HT1080 (cell line): ENCODE data around the gene APRT. TPM values are rescaled to one million over a fixed set of nuclear protein-coding genes. Genes with fewer than 3 reads are reported as not detected.

ENCODE experiments used
- DNase-seq: peaks from one replicate; pipeline ENCODE4 v3.0.0-alpha.2; 2015; ENCODE audit warnings: low read depth
- polyA plus RNA-seq, 2 experiments: library from polyadenylated mRNA; depleted of rRNA; stranded (reverse); fragments of >200 nt; gene quantifications; 2 replicates each; pipeline ENCODE4 v1.2.3, GENCODE V29; 2015
- total RNA-seq: library from RNA; depleted of rRNA; stranded (reverse); fragments of >200 nt; shearing (Covaris generic); gene quantifications from 2 replicates; pipeline ENCODE4 v1.2.3, GENCODE V29; 2014; rRNA removed

Gene APRT
- total RNA-seq = 374 and 377 TPM in 2 replicates
- polyA plus RNA-seq (2015; cell fraction: cytosol; rRNA removed) = 235 and 349 TPM in 2 replicates
- polyA plus RNA-seq (2015; cell fraction: nucleus; rRNA removed) = 147 and 160 TPM in 2 replicates

GRCh38 chr16:88811769-88812512, at the start of gene APRT:
TSS of gene APRT (minus strand) at chr16:88811928. CDS start at chr16:88811899, 29 bp downstream.
- peak; percentile 84 for DNase-seq

DNA sequence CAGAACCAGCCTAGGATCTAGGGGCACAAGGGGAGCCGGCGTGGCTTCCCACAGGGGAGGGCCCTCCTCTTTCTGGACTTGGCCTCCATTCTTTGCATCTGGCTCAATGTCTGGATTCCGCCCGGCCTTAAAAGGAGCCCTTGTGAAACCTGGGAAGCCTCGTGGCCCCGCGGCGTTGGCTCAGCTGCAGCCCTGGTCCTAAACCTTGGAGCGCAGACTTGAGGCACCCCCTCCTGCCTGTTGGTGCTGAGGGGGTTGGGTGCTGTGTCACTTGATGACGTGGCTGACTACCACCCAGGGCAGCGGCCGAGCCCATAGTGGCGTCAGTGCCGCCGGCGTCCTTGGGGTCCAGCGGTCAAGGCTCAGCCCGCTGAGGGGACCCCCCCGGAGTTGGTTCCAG, 49.6 kb upstream of the APRT start:
- DNase-seq = no peak

- no peak for DNase-seq
Measured at GRCh38 chr16:88859381-88860091, 47.8 kb upstream of the APRT start.

DNA sequence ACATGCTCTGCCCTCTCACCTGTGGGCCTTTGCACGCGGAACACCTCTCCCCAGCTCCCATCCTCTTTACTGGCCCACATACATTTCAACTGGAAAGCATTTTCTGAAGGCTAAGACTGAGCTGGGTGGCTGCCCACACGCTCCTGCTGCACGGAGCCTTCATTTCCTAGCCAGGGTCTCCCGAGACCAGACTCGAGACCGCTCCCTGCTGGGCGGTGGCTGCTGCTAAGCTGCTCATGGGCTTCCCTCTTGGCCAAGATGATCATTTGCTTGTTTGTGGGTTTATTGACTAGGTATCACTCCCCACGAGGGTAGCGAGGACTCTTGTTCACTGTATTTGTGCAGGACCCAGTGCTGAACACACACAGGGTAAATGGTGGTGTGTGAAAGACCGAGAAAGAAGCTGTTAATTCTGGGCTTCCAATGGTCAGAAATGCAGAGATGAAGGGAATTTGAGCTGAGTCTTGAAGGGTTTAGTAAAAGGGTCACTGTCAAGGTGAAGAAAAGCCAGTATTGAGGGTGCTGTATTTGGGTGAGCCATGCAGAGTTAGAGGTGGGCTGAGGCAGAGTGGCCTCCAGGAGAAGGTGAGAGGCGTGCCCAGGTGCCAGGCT, 46.1 kb upstream of the APRT start:
- DNase-seq = peak; percentile 56

DNA sequence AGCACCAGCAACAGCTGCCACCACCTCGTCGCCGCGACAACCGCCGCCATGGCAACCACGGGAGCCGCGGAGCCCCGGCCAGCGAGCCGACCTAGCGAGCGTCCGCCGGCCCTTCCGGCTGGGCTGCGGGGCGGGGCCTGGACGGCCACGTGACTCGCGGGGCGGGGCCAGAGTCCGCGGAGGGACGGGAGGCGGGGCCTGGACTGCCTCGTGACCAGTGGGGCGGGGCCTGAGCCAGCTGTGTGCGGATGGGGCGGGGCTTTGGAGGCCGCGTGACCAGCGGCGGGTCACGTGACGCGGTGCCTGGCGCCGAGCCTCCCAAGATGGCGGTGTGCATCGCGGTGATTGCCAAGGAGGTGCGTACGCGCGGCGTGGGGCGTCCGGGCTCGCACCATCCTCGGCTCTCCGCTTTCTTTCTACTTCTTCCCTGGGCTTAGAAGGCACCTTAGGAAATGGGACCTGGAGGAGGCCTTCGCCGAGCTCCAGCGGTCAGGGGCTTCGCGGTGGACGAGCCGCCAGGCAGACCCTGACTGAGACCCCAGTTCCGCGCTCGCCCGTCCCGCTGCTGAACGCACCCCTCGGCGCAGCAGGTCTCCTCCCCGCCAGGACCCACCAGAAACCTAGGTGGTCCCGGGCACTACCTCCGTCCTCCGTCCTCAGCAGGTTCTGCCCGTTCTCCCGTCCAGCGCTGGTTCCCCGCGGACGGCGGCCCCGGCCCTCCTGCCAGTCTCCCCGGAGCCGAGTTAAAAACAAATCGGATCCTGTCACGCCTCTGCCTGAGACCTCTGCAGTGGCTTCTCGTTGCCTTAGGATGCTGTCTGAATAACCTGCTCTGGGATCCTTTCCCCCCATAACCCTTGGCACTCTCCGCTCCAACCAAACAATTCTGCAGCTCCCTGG, 45.4 kb upstream of the APRT start, which contains the start of the genes GALNS and TRAPPC2L:
GALNS (minus strand) TSS at position 120 of the 900 bp plus-strand sequence; CDS start at position 50, 70 bp downstream.
TRAPPC2L (plus strand) TSS at position 300 of the 900 bp plus-strand sequence; CDS start at position 324, 24 bp downstream.
- DNase-seq = peak; percentile 85

DNA sequence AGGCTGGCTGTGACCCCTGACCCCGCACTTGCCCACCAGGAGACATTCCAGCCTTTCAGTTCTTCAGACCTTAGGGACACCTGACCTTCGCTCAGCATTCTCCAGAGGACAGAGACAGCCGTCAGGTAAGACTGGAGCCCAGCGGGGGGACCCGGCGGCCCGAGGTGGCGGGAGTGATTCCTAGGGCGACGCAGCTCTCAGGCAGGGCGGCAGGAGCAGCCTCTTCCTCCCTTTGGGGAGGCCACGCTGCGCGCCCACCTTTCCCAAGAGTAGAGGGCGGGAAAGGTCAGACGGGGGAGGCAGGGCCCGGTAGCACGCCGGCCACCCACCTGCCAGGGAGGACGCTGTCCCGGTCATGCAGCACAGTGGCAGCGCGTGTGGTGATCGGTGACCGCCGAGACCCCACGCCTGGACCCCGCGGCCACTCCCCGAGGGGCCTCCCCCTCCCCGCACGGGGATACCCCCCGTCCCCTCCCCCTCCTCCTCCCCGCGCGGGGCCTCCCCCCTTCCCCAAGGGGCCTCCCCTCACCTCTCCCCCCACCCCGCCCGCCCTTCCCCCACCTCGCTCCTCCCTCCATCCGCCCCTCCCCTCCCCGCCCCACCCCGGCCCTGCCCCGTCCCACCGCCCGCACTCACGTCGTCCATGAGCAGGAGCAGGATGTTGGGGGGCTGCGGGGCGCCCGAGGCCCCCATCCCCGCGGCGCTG, 44.5 kb upstream of the APRT start:
- no peak for DNase-seq

- DNase-seq = no peak
Measured at GRCh38 chr16:88855736-88856121, 44.0 kb upstream of the APRT start.

DNA sequence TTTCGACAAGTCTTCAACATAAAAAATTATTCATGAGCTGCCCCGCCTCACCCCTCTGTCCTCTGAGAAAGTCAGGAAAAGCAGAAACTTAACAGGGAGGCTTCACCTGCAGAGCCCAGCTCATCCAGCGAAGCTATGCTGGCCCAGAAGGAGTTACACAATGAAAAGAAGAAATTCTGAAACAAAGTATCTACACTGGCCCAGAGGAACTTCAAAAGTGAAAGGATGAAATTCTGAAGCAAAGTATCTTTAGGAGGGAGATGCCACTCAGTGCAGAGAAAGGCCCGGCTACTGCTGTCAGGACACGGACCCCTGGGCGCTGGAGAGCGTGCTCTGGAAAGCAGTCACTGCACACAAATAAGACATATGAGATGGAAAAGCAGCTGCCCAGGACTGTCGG, 43.4 kb upstream of the APRT start:
- DNase-seq = no peak

- no peak for DNase-seq
Measured at GRCh38 chr16:88854306-88855111, 42.8 kb upstream of the APRT start.

DNA sequence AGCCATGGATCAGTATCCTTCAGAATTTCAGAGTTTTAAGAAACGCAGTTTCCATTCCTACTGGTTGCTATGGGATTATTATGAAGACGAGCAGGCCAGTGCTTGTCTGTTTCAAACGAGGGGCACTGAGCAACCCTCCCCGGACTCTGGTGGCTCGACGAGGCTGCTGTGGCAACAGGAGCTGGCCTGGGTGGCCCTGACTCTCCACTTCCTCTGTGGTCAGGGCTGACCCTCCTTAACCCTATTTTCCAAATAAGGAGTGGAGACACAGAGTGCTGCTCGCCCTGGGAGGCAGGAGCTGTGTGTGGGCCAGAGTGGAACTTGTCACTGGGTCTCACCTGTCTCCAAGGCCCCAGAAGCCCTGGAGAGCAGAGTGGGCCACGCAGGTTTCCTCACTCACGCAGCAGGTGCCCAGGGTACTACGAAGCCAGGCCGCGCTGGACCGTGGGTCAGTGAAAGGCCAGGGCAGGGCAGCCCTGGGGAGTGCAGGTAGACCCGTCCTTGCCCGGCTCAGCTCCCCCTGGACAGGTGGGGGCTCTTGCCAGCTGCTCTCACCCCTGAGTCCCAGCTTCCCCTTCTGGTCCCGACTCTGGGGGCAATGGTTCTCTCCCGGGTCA, 41.7 kb upstream of the APRT start:
- DNase-seq = no peak

DNA sequence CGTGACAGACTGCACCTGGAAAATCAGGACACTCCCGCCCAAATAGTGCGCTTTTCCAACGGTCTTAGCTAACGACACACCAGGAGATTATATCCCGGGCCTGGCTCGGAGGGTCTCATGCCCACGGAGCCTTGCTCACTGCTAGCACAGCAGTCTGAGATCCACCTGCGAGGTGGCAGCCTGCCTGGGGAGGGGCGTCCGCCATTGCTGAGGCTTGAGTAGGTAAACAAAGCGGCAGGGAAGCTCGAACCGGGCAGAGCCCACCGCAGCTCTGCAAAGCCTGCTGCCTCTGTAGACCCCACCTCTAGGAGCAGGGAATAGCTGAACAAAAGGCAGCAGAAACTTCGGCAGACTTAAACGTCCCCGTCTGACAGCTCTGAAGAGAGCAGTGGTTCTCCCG, 39.9 kb upstream of the APRT start:
- DNase-seq = no peak

DNA sequence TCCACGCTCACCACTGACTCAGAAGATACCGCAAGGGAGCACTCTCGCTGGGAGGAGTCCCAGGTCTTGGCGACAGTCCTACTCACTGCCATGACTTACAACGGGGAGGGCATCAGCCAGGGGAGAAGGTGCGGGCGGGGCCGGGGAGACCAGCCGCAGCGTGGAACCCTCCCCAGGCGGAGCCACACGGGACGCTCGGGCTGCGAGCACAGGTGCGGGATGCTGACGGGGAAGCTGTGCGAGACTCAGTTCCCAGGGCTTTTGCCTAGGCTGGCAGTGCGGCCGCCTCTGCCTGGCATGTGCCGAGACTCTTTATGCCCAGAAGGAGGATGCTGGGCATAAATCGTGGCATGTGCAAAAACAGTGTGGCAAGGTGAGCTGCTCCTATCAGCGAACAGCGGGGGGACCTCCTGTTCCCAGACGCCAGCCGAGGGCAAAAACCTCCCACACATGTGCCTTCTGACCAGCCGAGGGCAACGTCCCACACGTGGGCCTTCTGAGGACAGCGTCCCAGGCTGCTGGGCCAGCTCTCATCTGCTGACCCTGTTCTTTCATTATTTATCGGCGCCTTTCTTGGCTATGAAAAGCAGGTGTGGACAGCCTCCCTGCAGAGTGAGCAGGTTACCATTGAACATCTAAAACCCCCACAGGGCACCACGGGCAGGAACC, 38.9 kb upstream of the APRT start:
- DNase-seq = no peak

DNA sequence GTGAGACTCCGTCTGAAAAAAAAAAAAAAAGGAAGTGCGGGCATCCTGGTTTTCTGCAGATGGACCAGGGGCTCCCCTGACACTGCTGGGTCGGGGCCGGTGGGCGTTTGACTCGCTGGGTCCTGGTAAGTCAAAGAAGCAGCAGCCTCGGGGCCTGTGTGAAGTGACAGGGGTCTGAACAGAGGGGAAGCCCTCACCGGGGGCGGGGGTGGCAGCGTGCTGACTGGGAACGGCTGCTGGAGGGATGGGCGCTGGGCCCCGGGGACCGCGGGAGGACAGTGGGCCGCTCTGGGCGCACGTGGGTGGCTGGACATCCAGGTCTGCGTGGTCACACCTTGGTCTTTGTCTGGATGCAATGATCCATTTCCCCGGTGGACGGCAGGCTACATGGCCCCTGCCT, 36.8 kb upstream of the APRT start:
- no peak for DNase-seq

GRCh38 chr16:88847654-88848053, 35.9 kb upstream of the APRT start:
- no peak for DNase-seq

DNA sequence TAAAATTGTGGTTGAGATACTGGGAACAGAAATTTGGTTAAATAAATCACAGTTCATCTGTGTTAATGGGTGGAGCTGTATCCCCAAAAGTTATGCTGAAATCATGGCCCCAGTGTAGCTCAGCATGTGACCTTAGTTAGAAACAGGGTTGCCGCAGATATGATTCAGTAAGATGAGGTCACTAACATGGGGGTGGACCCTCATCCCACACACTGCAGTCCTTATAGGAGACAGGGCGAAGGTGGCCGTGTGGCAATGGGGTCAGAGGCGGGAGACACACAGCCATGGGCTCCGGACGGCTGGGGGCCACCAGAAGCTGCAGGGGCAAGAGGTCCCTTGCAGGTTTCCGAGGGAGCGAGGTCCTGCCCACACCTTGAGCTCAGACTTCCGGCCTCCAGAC, 34.4 kb upstream of the APRT start:
- no peak for DNase-seq

GRCh38 chr16:88844419-88845036, 32.8 kb upstream of the APRT start:
- DNase-seq = no peak

DNA sequence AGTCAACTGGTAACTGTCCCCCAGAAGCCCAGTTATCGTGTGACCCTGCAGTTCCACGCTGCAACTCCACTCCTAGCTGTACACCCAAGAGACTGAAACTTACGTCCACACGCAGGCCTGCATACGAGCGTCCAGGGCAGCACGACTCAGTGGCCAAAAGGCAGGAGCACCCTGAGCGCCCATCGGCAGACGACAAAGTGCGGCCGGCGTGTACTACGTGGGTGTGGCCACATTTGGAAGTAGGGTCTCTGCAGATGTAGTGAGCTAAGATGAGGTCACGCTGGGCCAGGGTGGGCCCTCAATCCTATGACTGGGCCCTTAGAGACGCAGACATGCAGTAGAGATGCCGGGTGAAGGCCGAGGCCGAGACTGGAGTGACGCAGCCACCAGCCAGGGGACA, 31.5 kb upstream of the APRT start:
- no peak for DNase-seq

GRCh38 chr16:88842806-88843205, 31.1 kb upstream of the APRT start:
- no peak for DNase-seq
